Inflammatory macrophage treated with lipopolysaccharide for 4 hours (primary cell): ENCODE data around the gene GCKR.
A peak's percentile ranks its signal among the peaks of the same experiment; 100 is the strongest.
"Not testable (repeated sequence)": the region's sequence is repeated elsewhere in the genome, so short reads cannot be mapped to it uniquely, and the experiment has no call there.

ENCODE experiments used
- DNase-seq: peaks from one replicate; pipeline ENCODE4 v3.0.0-alpha.2; 2020

The GCKR gene

GRCh38 chr2:27518113-27518781 lies 21.6 kb downstream of the GCKR start:
- no peak for DNase-seq

- DNase-seq: no peak
Measured at GRCh38 chr2:27518782-27519113, 22.1 kb downstream of the GCKR start.

GRCh38 chr2:27520316-27520715 lies 23.7 kb downstream of the GCKR start:
- DNase-seq: no peak

- DNase-seq: no peak
Measured at GRCh38 chr2:27522400-27522945, 25.8 kb downstream of the GCKR start.

- no peak for DNase-seq
Measured at GRCh38 chr2:27527182-27527581, 30.5 kb downstream of the GCKR start.

GRCh38 chr2:27531983-27532382 lies 35.3 kb downstream of the GCKR start:
- DNase-seq: no peak

- no peak for DNase-seq
Measured at GRCh38 chr2:27537287-27537686, 40.6 kb downstream of the GCKR start.

- DNase-seq: not testable (repeated sequence)
Measured at GRCh38 chr2:27538839-27539450, 42.3 kb downstream of the GCKR start.

GRCh38 chr2:27539649-27540048 lies 43.0 kb downstream of the GCKR start:
- not testable (repeated sequence) for DNase-seq

GRCh38 chr2:27544143-27544821 lies 47.6 kb downstream of the GCKR start:
- no peak for DNase-seq

- peak; percentile 52 for DNase-seq
Measured at GRCh38 chr2:27545348-27546141, 48.9 kb downstream of the GCKR start.

- no peak for DNase-seq
Measured at GRCh38 chr2:27549303-27549702, 52.7 kb downstream of the GCKR start.

GRCh38 chr2:27551514-27551913 lies 54.9 kb downstream of the GCKR start:
- no peak for DNase-seq

GRCh38 chr2:27552941-27553340 lies 56.3 kb downstream of the GCKR start:
- no peak for DNase-seq

GRCh38 chr2:27554451-27554850 lies 57.8 kb downstream of the GCKR start:
- not testable (repeated sequence) for DNase-seq

- DNase-seq: no peak
Measured at GRCh38 chr2:27559228-27559627, 62.6 kb downstream of the GCKR start.

GRCh38 chr2:27561060-27561459 lies 64.4 kb downstream of the GCKR start:
- DNase-seq: no peak

GRCh38 chr2:27566628-27567027 lies 70.0 kb downstream of the GCKR start:
- DNase-seq: no peak

- DNase-seq: no peak
Measured at GRCh38 chr2:27569398-27569797, 72.8 kb downstream of the GCKR start.

GRCh38 chr2:27571197-27571596 lies 74.6 kb downstream of the GCKR start:
- no peak for DNase-seq

GRCh38 chr2:27571681-27572080 lies 75.0 kb downstream of the GCKR start:
- DNase-seq: no peak

GRCh38 chr2:27572439-27572838 lies 75.8 kb downstream of the GCKR start:
- DNase-seq: no peak

GRCh38 chr2:27572998-27573429 lies 76.4 kb downstream of the GCKR start:
- DNase-seq: no peak
